HEK293 (cell line): ENCODE results near the gene GPX4.
A peak's percentile ranks its signal among the peaks of the same experiment; 100 is the strongest.
"Not testable (repeated sequence)": the region's sequence is repeated elsewhere in the genome, so short reads cannot be mapped to it uniquely, and the experiment has no call there.

Experiments
- CTCF ChIA-PET: fragments of 350-600 bp; formaldehyde crosslinking; extraction: SDS; loops from one replicate; lab custom pipeline; 2021; ENCODE audit warnings: antibody characterized with exemption; lab: Yijun Ruan, JAX
- POLR2A ChIA-PET: fragments of 300-600 bp; formaldehyde crosslinking; extraction: SDS; loops from one replicate; lab custom pipeline; 2020; ENCODE audit warnings: antibody characterized with exemption, inconsistent platforms; lab: Yijun Ruan, JAX
- H3K27ac ChIP-seq: fragments of 200-500 bp; sonication (Bioruptor generic); 2 replicates; pipeline ENCODE4 v1.5.1; 2014; ENCODE audit warnings: low read depth, low read length, control low read depth, inconsistent platforms; ENCODE audit errors: extremely low read depth
- H3K36me3 ChIP-seq, 2 experiments: fragments of 200-500 bp in 1 of 2; sonication (Bioruptor generic) in 1 of 2; 1 replicate in 1 of 2; 2 replicates in 1 of 2; pipeline ENCODE4 v1.5.1; 2014 to 2017; ENCODE audit warnings: inconsistent platforms in 2 of 2, low read length in 2 of 2; ENCODE audit not compliant: control insufficient read depth in 2 of 2, insufficient read depth in 1 of 2
- H3K4me1 ChIP-seq: fragments of 200-500 bp; sonication (Bioruptor generic); 2 replicates; pipeline ENCODE4 v1.5.1; 2014; ENCODE audit warnings: mild to moderate bottlenecking, low read length, inconsistent platforms; ENCODE audit not compliant: control insufficient read depth, insufficient read depth
- H3K4me3 ChIP-seq: 2 replicates; pipeline ENCODE4 v1.5.1; 2011; ENCODE audit warnings: low read depth, mild to moderate bottlenecking, control low read depth, low read length, moderate library complexity
- H3K9me3 ChIP-seq: fragments of 200-500 bp; sonication (Bioruptor generic); 2 replicates; pipeline ENCODE4 v1.5.1; 2014; ENCODE audit warnings: low read depth, low read length, inconsistent platforms; ENCODE audit not compliant: control insufficient read depth, insufficient read depth
- FEZF1 ChIP-seq: fragments of 450-650 bp; formaldehyde crosslinking; IDR thresholded peaks from 2 replicates; pipeline ENCODE4 v1.5.1; 2016; ENCODE audit warnings: missing biosample characterization, missing genetic modification characterization
- GLI2 ChIP-seq: fragments of 450-650 bp; formaldehyde crosslinking; IDR thresholded peaks from 2 replicates; pipeline ENCODE4; 2017; ENCODE audit warnings: missing biosample characterization, missing genetic modification characterization, low read depth, borderline replicate concordance
- GLIS1 ChIP-seq: fragments of 450-650 bp; formaldehyde crosslinking; IDR thresholded peaks from 2 replicates; pipeline ENCODE4 v1.5.1; 2016; ENCODE audit warnings: missing biosample characterization, missing genetic modification characterization
- KLF1 ChIP-seq: fragments of 450-650 bp; formaldehyde crosslinking; IDR thresholded peaks from 2 replicates; pipeline ENCODE4 v1.5.1; 2016; ENCODE audit warnings: missing biosample characterization, missing genetic modification characterization
- KLF8 ChIP-seq: fragments of 450-650 bp; formaldehyde crosslinking; IDR thresholded peaks from 2 replicates; pipeline ENCODE4 v1.5.1; 2016; ENCODE audit warnings: missing biosample characterization, missing genetic modification characterization
- PRDM1 ChIP-seq: fragments of 450-650 bp; formaldehyde crosslinking; IDR thresholded peaks from 2 replicates; pipeline ENCODE4; 2016; ENCODE audit warnings: missing biosample characterization, missing genetic modification characterization
- SP7 ChIP-seq: fragments of 450-650 bp; formaldehyde crosslinking; IDR thresholded peaks from 2 replicates; pipeline ENCODE4 v1.5.1; 2016; ENCODE audit warnings: missing biosample characterization, missing genetic modification characterization
- WT1 ChIP-seq: fragments of 450-650 bp; formaldehyde crosslinking; IDR thresholded peaks from 2 replicates; pipeline ENCODE4 v1.5.1; 2016; ENCODE audit warnings: missing biosample characterization, missing genetic modification characterization
- ZNF16 ChIP-seq: fragments of 450-650 bp; formaldehyde crosslinking; IDR thresholded peaks from 2 replicates; pipeline ENCODE4 v1.5.1; 2016; ENCODE audit warnings: low read depth, missing biosample characterization, missing genetic modification characterization
- ZNF221 ChIP-seq: fragments of 450-650 bp; formaldehyde crosslinking; IDR thresholded peaks from 2 replicates; pipeline ENCODE4 v1.5.1; 2017; ENCODE audit warnings: missing biosample characterization, missing genetic modification characterization, borderline replicate concordance
- ZNF223 ChIP-seq: fragments of 450-650 bp; formaldehyde crosslinking; IDR thresholded peaks from 2 replicates; pipeline ENCODE4 v1.5.1; 2016; ENCODE audit warnings: missing biosample characterization, missing genetic modification characterization
- ZNF280C ChIP-seq: fragments of 450-650 bp; formaldehyde crosslinking; IDR thresholded peaks from 2 replicates; pipeline ENCODE4 v1.5.1; 2016; ENCODE audit warnings: missing biosample characterization, missing genetic modification characterization
- ZNF37A ChIP-seq: fragments of 450-650 bp; IDR thresholded peaks from 2 replicates; pipeline ENCODE4 v1.5.1; 2018; ENCODE audit warnings: missing biosample characterization, missing genetic modification characterization
- ZNF433 ChIP-seq: fragments of 450-650 bp; formaldehyde crosslinking; IDR thresholded peaks from 2 replicates; pipeline ENCODE4 v1.5.1; 2016; ENCODE audit warnings: missing biosample characterization, missing genetic modification characterization, low read depth
- ZNF513 ChIP-seq: fragments of 450-650 bp; IDR thresholded peaks from 2 replicates; pipeline ENCODE4 v1.5.1; 2018; ENCODE audit warnings: missing biosample characterization, missing genetic modification characterization
- ZNF560 ChIP-seq: fragments of 450-650 bp; formaldehyde crosslinking; IDR thresholded peaks from 2 replicates; pipeline ENCODE4 v1.5.1; 2017; ENCODE audit warnings: missing biosample characterization, missing genetic modification characterization, borderline replicate concordance
- ZNF571 ChIP-seq: fragments of 450-650 bp; formaldehyde crosslinking; IDR thresholded peaks from 2 replicates; pipeline ENCODE4 v1.5.0; 2017; ENCODE audit warnings: missing biosample characterization, missing genetic modification characterization
- ZNF596 ChIP-seq: fragments of 450-650 bp; IDR thresholded peaks from 2 replicates; pipeline ENCODE4 v1.5.0; 2018; ENCODE audit warnings: missing biosample characterization, mild to moderate bottlenecking, missing genetic modification characterization, moderate library complexity
- ZNF664 ChIP-seq: fragments of 450-650 bp; formaldehyde crosslinking; IDR thresholded peaks from 2 replicates; pipeline ENCODE4 v1.5.1; 2016; ENCODE audit warnings: missing biosample characterization, missing genetic modification characterization
- ZSCAN23 ChIP-seq: fragments of 450-650 bp; formaldehyde crosslinking; IDR thresholded peaks from 2 replicates; pipeline ENCODE4 v1.5.1; 2016; ENCODE audit warnings: missing biosample characterization, missing genetic modification characterization
- TF ChIP-seq, protein P1 (sequence below): fragments of 450-650 bp; formaldehyde crosslinking; IDR thresholded peaks from 2 replicates; pipeline ENCODE4 v1.5.1; 2016; ENCODE audit warnings: missing biosample characterization, missing genetic modification characterization
- TF ChIP-seq, protein P2 (sequence below): fragments of 450-650 bp; formaldehyde crosslinking; IDR thresholded peaks from 2 replicates; pipeline ENCODE4 v1.5.1; 2017; ENCODE audit warnings: missing biosample characterization, missing genetic modification characterization

GPX4 gene

DNA sequence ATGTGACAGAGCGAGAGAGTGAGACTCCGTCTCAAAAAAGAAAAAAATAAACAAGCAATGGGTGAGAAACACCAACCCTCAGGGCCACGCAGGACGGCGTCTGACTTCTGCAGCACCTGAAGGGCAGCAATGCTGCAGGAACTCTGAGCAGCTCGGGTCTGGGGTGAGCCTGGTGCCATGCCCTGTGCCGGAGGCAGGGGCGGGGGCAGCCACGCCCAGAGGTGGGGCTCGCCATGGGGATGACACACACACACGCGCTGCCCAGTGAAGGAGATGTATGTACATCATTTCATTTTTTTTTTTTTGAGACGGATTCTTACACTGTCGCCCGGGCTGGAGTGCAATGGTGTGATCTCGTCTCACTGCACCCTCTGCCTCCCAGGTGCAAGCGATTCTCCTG lies 24.3 kb downstream of the GPX4 start:
- H3K9me3 ChIP-seq = no peaks in the 10 kb centered on the region
- H3K4me1 ChIP-seq = 0 out of 2 replicates have a peak, but pooled peaks cover 2% of the 10 kb centered on the region
- H3K27ac ChIP-seq = no peak overlapping the region
- H3K4me3 ChIP-seq = no peak overlapping the region
- ChIA-PET POLR2A (no interaction called here), CTCF (interaction anchor here (2.1 kb wide), 1 partner anchor 15 kb away, joined by 4 read pairs; no protein-coding TSS in a partner anchor)
- TF ChIP-seq KLF1 (peak; percentile 98), ZNF560 (no peak), FEZF1 (tag by site-specific recombination) (no peak), KLF8 (tag by site-specific recombination) (peak; percentile 59; the same call in 1 of the 2 replicates), ZNF280C (no peak)
- H3K36me3 ChIP-seq = peaks cover 0 to 31% of the 10 kb centered on the region in 2 experiments; a peak in 2 of 3 replicates

DNA sequence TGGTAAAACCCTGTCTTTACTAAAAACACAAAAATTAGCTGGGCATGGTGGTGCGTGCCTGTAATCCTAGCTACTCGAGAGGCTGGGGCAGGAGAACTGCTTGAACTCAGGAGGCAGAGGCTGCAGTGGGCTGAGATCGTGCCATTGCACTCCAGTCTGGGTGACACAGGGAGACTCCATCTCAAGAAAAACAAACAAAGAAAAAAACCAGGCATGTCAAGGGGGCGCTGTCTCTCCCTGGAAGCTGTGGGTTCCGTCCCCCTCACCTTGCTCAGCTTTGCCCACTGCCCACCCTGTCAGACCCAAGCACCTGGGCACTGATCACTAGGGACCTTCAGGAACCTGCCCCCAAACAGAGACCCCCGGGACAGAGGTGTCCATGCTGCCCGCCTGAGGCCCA lies 25.3 kb downstream of the GPX4 start:
- H3K36me3 ChIP-seq = peaks cover 0 to 27% of the 10 kb centered on the region in 2 experiments; a peak in 2 of 3 replicates
- peak; percentile 42; the same call in 1 of the 2 replicates for TF ChIP-seq ZNF664 (tag by site-specific recombination)
- TF ChIP-seq, protein P1, sequence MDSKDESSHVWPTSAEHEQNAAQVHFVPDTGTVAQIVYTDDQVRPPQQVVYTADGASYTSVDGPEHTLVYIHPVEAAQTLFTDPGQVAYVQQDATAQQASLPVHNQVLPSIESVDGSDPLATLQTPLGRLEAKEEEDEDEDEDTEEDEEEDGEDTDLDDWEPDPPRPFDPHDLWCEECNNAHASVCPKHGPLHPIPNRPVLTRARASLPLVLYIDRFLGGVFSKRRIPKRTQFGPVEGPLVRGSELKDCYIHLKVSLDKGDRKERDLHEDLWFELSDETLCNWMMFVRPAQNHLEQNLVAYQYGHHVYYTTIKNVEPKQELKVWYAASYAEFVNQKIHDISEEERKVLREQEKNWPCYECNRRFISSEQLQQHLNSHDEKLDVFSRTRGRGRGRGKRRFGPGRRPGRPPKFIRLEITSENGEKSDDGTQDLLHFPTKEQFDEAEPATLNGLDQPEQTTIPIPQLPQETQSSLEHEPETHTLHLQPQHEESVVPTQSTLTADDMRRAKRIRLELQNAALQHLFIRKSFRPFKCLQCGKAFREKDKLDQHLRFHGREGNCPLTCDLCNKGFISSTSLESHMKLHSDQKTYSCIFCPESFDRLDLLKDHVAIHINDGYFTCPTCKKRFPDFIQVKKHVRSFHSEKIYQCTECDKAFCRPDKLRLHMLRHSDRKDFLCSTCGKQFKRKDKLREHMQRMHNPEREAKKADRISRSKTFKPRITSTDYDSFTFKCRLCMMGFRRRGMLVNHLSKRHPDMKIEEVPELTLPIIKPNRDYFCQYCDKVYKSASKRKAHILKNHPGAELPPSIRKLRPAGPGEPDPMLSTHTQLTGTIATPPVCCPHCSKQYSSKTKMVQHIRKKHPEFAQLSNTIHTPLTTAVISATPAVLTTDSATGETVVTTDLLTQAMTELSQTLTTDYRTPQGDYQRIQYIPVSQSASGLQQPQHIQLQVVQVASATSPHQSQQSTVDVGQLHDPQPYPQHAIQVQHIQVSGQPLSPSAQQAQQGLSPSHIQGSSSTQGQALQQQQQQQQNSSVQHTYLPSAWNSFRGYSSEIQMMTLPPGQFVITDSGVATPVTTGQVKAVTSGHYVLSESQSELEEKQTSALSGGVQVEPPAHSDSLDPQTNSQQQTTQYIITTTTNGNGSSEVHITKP = peak; percentile 83
- H3K4me1 ChIP-seq, H3K9me3 ChIP-seq, POLR2A ChIA-PET, H3K4me3 ChIP-seq, H3K27ac ChIP-seq: not testable (repeated sequence)
- CTCF ChIA-PET = interaction anchor here (2.1 kb wide), 1 partner anchor 16 kb away, joined by 4 read pairs; no protein-coding TSS in a partner anchor

DNA sequence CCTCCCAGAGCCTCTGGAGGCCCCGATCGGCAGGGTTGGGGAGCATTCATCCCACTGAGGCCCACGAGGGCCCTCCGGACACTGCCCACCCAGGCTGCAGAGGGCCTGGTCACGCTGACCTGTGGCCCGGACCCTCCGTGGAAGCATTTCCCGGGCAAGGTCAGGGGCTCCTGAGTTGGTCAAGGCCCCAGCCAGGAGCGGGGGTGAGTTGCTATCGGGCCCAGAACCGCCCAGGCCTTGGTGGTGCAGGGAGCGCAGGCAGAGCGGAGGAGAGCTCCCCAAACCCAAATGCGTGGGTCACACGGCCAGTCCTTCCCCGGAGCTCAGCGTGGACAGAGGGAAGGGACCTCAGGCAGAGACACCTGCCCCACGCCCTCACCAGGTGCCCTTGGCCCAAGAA lies 25.7 kb downstream of the GPX4 start:
- H3K36me3 ChIP-seq = peaks cover 0 to 28% of the 10 kb centered on the region in 2 experiments; a peak in 2 of 3 replicates
- no peaks in the 10 kb centered on the region for H3K9me3 ChIP-seq
- ChIA-PET CTCF (interaction anchor here (0.5 to 2.1 kb wide), 3 partner anchors 16 to 207 kb away, joined by 3 to 4 read pairs (median 4); no protein-coding TSS in a partner anchor), POLR2A (no interaction called here)
- H3K27ac ChIP-seq = no peak overlapping the region
- H3K4me3 ChIP-seq = no peak overlapping the region
- 0 out of 2 replicates have a peak, but pooled peaks cover 2% of the 10 kb centered on the region for H3K4me1 ChIP-seq
- TF ChIP-seq, protein P2, sequence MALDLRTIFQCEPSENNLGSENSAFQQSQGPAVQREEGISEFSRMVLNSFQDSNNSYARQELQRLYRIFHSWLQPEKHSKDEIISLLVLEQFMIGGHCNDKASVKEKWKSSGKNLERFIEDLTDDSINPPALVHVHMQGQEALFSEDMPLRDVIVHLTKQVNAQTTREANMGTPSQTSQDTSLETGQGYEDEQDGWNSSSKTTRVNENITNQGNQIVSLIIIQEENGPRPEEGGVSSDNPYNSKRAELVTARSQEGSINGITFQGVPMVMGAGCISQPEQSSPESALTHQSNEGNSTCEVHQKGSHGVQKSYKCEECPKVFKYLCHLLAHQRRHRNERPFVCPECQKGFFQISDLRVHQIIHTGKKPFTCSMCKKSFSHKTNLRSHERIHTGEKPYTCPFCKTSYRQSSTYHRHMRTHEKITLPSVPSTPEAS (tag by site-specific recombination) = no peak
- TF ChIP-seq ZNF16 (no peak), ZNF571 (tag by site-specific recombination) (no peak), GLIS1 (tag by site-specific recombination) (no peak), ZNF223 (tag by site-specific recombination) (no peak), ZNF221 (tag by site-specific recombination) (no peak), WT1 (tag by site-specific recombination) (no peak), ZSCAN23 (tag by site-specific recombination) (no peak), ZNF37A (tag by site-specific recombination) (no peak), ZNF596 (tag by site-specific recombination) (no peak), ZNF513 (tag by site-specific recombination) (no peak), GLI2 (tag by site-specific recombination) (no peak), SP7 (tag by site-specific recombination) (no peak), ZNF433 (tag by site-specific recombination) (no peak), PRDM1 (tag by site-specific recombination) (no peak)
